Mesenchymal stem cell (in vitro differentiated cells and primary cell): Measurements from ENCODE around the gene GPC2.

ENCODE experiments used
- DNase-seq: peaks from one replicate; pipeline ENCODE4 v3.0.0-alpha.2; 2013
- H2AFZ ChIP-seq: one replicate; pipeline ENCODE4 v1.6.1; 2013; ENCODE audit warnings: low read depth, mild to moderate bottlenecking, control low read depth, inconsistent platforms, low read length, moderate library complexity
- H2AK5ac ChIP-seq: 2 replicates; pipeline ENCODE4 v1.6.1; 2013; ENCODE audit warnings: low read length, moderate library complexity, mild to moderate bottlenecking, inconsistent platforms; ENCODE audit not compliant: severe bottlenecking
- H2BK120ac ChIP-seq: one replicate; pipeline ENCODE4 v1.6.1; 2013; ENCODE audit warnings: low read depth, mild to moderate bottlenecking, inconsistent platforms, low read length, moderate library complexity
- H2BK12ac ChIP-seq, 2 experiments: one replicate each; pipeline ENCODE4 v1.6.1; 2013; ENCODE audit warnings: inconsistent platforms in 2 of 2, low read length in 2 of 2, mild to moderate bottlenecking in 2 of 2, moderate library complexity in 2 of 2, control low read depth in 1 of 2
- H2BK15ac ChIP-seq: one replicate; pipeline ENCODE4 v1.6.1; 2013; ENCODE audit warnings: mild to moderate bottlenecking, low read depth, inconsistent platforms; ENCODE audit not compliant: poor library complexity, severe bottlenecking
- H2BK5ac ChIP-seq: 2 replicates; pipeline ENCODE4 v1.6.1; 2013; ENCODE audit warnings: low read depth, mild to moderate bottlenecking, low read length, control low read depth, inconsistent platforms; ENCODE audit not compliant: poor library complexity, severe bottlenecking
- H3K14ac ChIP-seq, 2 experiments: one replicate each; pipeline ENCODE4 v1.6.1; 2013; ENCODE audit warnings: inconsistent platforms in 2 of 2, low read length in 2 of 2, control low read depth in 1 of 2, mild to moderate bottlenecking in 1 of 2, moderate library complexity in 1 of 2
- H3K18ac ChIP-seq, 2 experiments: one replicate each; pipeline ENCODE4 v1.6.1; 2013; ENCODE audit warnings: inconsistent platforms in 2 of 2, low read length in 2 of 2, control low read depth in 1 of 2, low read depth in 1 of 2, mild to moderate bottlenecking in 1 of 2
- H3K23ac ChIP-seq, 2 experiments: one replicate each; pipeline ENCODE4 v1.6.1; 2013; ENCODE audit warnings: inconsistent platforms in 2 of 2, low read length in 2 of 2, mild to moderate bottlenecking in 2 of 2, moderate library complexity in 2 of 2, control low read depth in 1 of 2
- H3K27ac ChIP-seq: 2 replicates; pipeline ENCODE4 v1.5.1; 2013; ENCODE audit warnings: mild to moderate bottlenecking, moderate library complexity, low read length, control low read depth, inconsistent platforms; ENCODE audit not compliant: poor library complexity, severe bottlenecking
- H3K27me3 ChIP-seq, 2 experiments: 2 replicates each; pipeline versions ENCODE4 v1.6.1 to v1.7.0; 2013; ENCODE audit warnings: low read length in 2 of 2, mild to moderate bottlenecking in 2 of 2, moderate library complexity in 2 of 2, control low read depth in 1 of 2, inconsistent platforms in 1 of 2; ENCODE audit not compliant: control insufficient read depth in 1 of 2, insufficient read depth in 1 of 2
- H3K36me3 ChIP-seq, 2 experiments: 2 replicates each; pipeline versions ENCODE4 v1.6.1 to v1.7.0; 2013; ENCODE audit warnings: low read length in 2 of 2, control low read depth in 1 of 2, inconsistent platforms in 1 of 2, low read depth in 1 of 2, mild to moderate bottlenecking in 1 of 2; ENCODE audit not compliant: insufficient read depth in 2 of 2, control insufficient read depth in 1 of 2
- H3K4ac ChIP-seq, 2 experiments: one replicate each; pipeline ENCODE4 v1.6.1; 2013; ENCODE audit warnings: inconsistent platforms in 2 of 2, low read length in 2 of 2, mild to moderate bottlenecking in 2 of 2, moderate library complexity in 2 of 2, control low read depth in 1 of 2, low read depth in 1 of 2
- H3K4me1 ChIP-seq: 2 replicates; pipeline ENCODE4 v1.6.1; 2013; ENCODE audit warnings: low read depth, low read length, control low read depth; ENCODE audit not compliant: control insufficient read depth, insufficient read depth
- H3K4me2 ChIP-seq: 2 replicates; pipeline ENCODE4 v1.6.1; 2013; ENCODE audit warnings: low read length, mild to moderate bottlenecking, inconsistent platforms; ENCODE audit not compliant: poor library complexity, severe bottlenecking
- H3K4me3 ChIP-seq, 2 experiments: 2 replicates each; pipeline versions ENCODE4 v1.5.1 to v1.7.0; 2013; ENCODE audit warnings: low read length in 2 of 2, mild to moderate bottlenecking in 2 of 2, control low read depth in 1 of 2, low read depth in 1 of 2; ENCODE audit not compliant: insufficient read depth in 1 of 2
- H3K79me1 ChIP-seq: replicated peaks from 2 replicates; pipeline ENCODE4 v1.6.1; 2013; ENCODE audit warnings: mild to moderate bottlenecking, control low read depth, low read length, inconsistent platforms; ENCODE audit not compliant: poor library complexity, severe bottlenecking
- H3K9ac ChIP-seq: 2 replicates; pipeline ENCODE4 v1.7.0; 2013; ENCODE audit warnings: mild to moderate bottlenecking, low read length, moderate library complexity
- H3K9me3 ChIP-seq: 2 replicates; pipeline ENCODE4 v1.7.0; 2013; ENCODE audit warnings: mild to moderate bottlenecking, low read length; ENCODE audit not compliant: control insufficient read depth
- H4K8ac ChIP-seq: one replicate; pipeline ENCODE4 v1.6.1; 2013; ENCODE audit warnings: inconsistent platforms, mild to moderate bottlenecking, low read length, moderate library complexity
- H4K91ac ChIP-seq: one replicate; pipeline ENCODE4 v1.6.1; 2013; ENCODE audit warnings: mild to moderate bottlenecking, low read length, inconsistent platforms
- WGBS: methylation state at CpG from one replicate; pipeline ENCODE4 v1.1.7; 2013; ENCODE audit warnings: mixed read lengths; 5-methylcytosine and 5-hydroxymethylcytosine counted together

GPC2 gene

DNA sequence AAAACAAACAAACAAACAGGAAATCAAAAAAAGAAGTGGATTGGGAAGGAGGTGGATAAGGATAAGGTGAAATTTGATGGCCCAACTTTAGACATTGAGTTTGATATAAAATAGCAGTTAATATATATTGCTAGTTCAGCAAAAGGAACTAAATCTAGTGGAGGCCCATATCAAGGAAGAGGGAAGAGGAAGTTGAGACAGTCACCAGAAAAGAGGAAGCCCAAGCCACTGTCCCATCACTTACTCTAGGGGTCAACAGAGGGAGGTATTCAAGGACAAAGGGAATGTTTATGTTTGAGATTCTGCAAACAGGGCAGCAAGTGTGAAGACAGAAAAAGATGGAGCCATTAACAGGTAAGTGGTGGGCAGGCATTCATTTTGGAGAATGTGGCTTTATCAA is 24.8 kb downstream of the GPC2 start:
- no peak overlapping the region for H4K91ac ChIP-seq
- H2AK5ac ChIP-seq: no peak overlapping the region
- no peak overlapping the region for H2BK12ac ChIP-seq
- no peak overlapping the region for H3K18ac ChIP-seq
- no peak for DNase-seq
- H4K8ac ChIP-seq: no peak overlapping the region
- no peak overlapping the region for H2BK15ac ChIP-seq
- H3K4me2 ChIP-seq: no peak overlapping the region
- H3K36me3 ChIP-seq: peaks cover 43 to 51% of the 10 kb centered on the region in 2 experiments
- H3K4me3 ChIP-seq: no peak overlapping the region
- H3K27ac ChIP-seq: no peak overlapping the region
- H2BK5ac ChIP-seq: no peak overlapping the region
- H3K9ac ChIP-seq: no peak overlapping the region
- no peak overlapping the region for H2BK120ac ChIP-seq
- H2AFZ ChIP-seq: no peak overlapping the region
- peaks cover 28% of the 10 kb centered on the region for H3K4me1 ChIP-seq
- H3K14ac ChIP-seq: no peak overlapping the region
- H3K9me3 ChIP-seq: no peaks in the 10 kb centered on the region
- H3K4ac ChIP-seq: no peak overlapping the region
- peaks cover 29% of the 10 kb centered on the region for H3K79me1 ChIP-seq
- no peak overlapping the region for H3K23ac ChIP-seq
- no peaks in the 10 kb centered on the region for H3K27me3 ChIP-seq

DNA sequence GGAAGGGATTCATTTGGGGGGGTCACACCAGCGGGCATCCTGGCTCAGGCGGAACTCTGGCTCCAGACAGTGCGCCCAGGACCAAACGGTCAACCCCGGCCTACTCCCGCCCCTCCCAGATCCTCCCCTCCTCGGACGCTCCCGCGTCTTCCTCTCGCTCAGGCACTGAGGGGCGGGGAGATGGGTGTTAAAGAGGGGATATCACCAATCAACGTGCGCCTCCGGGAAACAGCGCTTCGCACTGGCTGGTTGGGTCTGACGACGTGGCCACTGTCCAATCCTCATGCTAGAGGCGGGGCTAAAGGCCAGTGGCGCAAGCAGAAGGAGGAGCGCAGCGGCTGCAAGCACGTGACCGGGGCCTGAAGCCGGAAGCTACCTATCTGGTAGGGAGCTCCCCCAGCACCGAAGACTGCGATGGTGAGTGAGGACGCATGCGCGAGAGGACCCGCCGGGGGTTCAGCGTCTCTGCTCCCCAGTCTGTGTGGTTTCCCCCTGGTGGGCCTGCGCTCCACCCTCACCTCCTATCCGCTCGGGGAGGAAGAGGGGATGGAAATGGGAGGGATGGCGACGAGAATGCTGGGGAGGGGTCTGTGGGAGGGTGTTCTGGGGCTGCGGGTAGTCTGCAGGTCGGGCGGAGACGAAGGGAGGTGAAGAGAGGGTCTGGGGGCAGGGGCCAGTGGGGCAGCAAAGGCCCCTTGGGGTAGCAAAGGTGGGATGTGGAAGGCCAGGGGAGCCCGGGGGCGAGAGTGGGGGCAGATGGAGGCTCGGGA is 28.4 kb downstream of the GPC2 start, which contains the start of gene LAMTOR4:
LAMTOR4 (plus strand) TSS at position 360 of the 770 bp plus-strand sequence; CDS start at position 415, 55 bp downstream.
- H2BK15ac ChIP-seq: peak within 1 kb of the TSS; percentile 8
- peak within 1 kb of the TSS in 1 of 2 experiments; percentile 98 for H3K14ac ChIP-seq
- peak within 1 kb of the TSS; percentile 53 for H2AK5ac ChIP-seq
- peak within 1 kb of the TSS; percentile 61 to 90 for H3K4ac ChIP-seq
- peak within 1 kb of the TSS in 1 of 2 experiments; percentile 42 for H2BK12ac ChIP-seq
- peak within 1 kb of the TSS; percentile 82 to 93 for H3K4me3 ChIP-seq
- H3K9ac ChIP-seq: peak within 1 kb of the TSS; percentile 93
- H2AFZ ChIP-seq: peak within 1 kb of the TSS; percentile 94
- no peak within 1 kb of the TSS for H2BK5ac ChIP-seq
- DNase-seq: peak; percentile 99
- H3K36me3 ChIP-seq: peaks cover 12 to 21% of the 10 kb centered on the region in 2 experiments
- no peaks in the 10 kb centered on the region for H3K9me3 ChIP-seq
- peak within 1 kb of the TSS; percentile 82 for H3K4me2 ChIP-seq
- H3K23ac ChIP-seq: peak within 1 kb of the TSS in 1 of 2 experiments; percentile 84
- peak within 1 kb of the TSS; percentile 41 to 96 for H3K18ac ChIP-seq
- no peaks in the 10 kb centered on the region for H3K27me3 ChIP-seq
- H4K8ac ChIP-seq: peak within 1 kb of the TSS; percentile 96
- H3K4me1 ChIP-seq: peaks cover 9% of the 10 kb centered on the region
- H3K27ac ChIP-seq: peak within 1 kb of the TSS; percentile 45
- under 1% methylated on average over 43 of the region's 46 CpGs for WGBS
- peak within 1 kb of the TSS; percentile 90 for H4K91ac ChIP-seq
- H3K79me1 ChIP-seq: peaks cover 12% of the 10 kb centered on the region
- H2BK120ac ChIP-seq: peak within 1 kb of the TSS; percentile 23

DNA sequence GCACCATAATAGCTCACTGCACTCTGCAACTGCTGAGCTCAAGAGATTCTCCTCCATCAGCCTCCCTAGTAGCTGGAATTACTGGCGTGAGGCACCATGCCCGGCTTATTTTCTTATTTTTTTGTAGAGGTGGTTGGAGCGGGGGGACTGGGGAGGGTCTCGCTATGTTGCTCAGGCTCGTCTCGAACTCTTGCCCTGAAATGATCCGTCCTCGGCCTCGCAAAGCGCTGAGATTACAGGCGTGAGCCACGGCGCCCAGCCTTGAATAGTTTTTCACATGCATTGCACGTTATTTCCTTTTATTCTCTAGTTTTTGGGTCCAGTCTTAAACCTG is 29.0 kb downstream of the GPC2 start:
- Histone ChIP-seq H3K36me3 (peaks cover 6 to 15% of the 10 kb centered on the region in 2 experiments), H3K9ac (peak overlapping the region; percentile 93), H3K27ac (peak overlapping the region; percentile 45), H3K4me1 (peaks cover 9% of the 10 kb centered on the region), H3K23ac (no peak overlapping the region), H3K14ac (no peak overlapping the region), H3K4me3 (peak overlapping the region in 1 of 2 experiments; percentile 93), H4K8ac (peak overlapping the region; percentile 96), H2BK5ac (no peak overlapping the region), H3K27me3 (no peaks in the 10 kb centered on the region), H3K4ac (peak overlapping the region in 1 of 2 experiments; percentile 90), H2AFZ (peak overlapping the region; percentile 94), H2BK12ac (peak overlapping the region in 1 of 2 experiments; percentile 42), H3K9me3 (no peaks in the 10 kb centered on the region), H2AK5ac (peak overlapping the region; percentile 53), H2BK120ac (no peak overlapping the region), H3K4me2 (peak overlapping the region; percentile 81), H3K79me1 (peaks cover 12% of the 10 kb centered on the region), H4K91ac (peak overlapping the region; percentile 90), H2BK15ac (no peak overlapping the region), H3K18ac (peak overlapping the region; percentile 41 to 73)
- 59% methylated on average over 7 of the region's 14 CpGs for WGBS
- no peak for DNase-seq

DNA sequence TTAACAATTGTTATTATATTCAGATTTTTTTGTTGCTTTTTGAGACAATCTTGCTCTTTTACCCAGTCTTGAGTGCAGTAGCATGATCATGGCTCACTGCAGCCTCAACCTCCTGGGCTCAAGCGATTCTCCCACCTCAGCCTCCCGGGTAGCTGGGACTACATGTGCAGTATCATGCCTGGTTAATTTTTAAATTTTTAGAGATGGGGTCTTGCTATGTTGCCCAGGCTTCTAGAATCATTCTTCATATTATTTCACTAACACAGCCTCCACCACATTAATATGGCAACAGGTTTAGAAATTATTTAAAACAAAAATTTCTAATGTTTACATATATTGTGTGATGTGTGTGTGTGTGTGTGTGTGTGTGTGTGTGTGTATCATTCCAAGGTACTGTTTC is 29.9 kb downstream of the GPC2 start:
- H2BK120ac ChIP-seq: no peak overlapping the region
- H3K4ac ChIP-seq: no peak overlapping the region
- peaks cover 9% of the 10 kb centered on the region for H3K4me1 ChIP-seq
- H2BK12ac ChIP-seq: no peak overlapping the region
- no peak overlapping the region for H3K4me2 ChIP-seq
- H3K14ac ChIP-seq: no peak overlapping the region
- H3K4me3 ChIP-seq: no peak overlapping the region
- H4K91ac ChIP-seq: no peak overlapping the region
- H3K18ac ChIP-seq: no peak overlapping the region
- H3K23ac ChIP-seq: no peak overlapping the region
- no peak overlapping the region for H3K9ac ChIP-seq
- H3K27ac ChIP-seq: no peak overlapping the region
- no peak overlapping the region for H2AFZ ChIP-seq
- H2BK5ac ChIP-seq: no peak overlapping the region
- WGBS: 100% methylated on average over 1 of the region's 2 CpGs
- peaks cover 10% of the 10 kb centered on the region for H3K79me1 ChIP-seq
- H4K8ac ChIP-seq: no peak overlapping the region
- no peaks in the 10 kb centered on the region for H3K27me3 ChIP-seq
- H3K36me3 ChIP-seq: peaks cover 5 to 9% of the 10 kb centered on the region in 2 experiments
- H2AK5ac ChIP-seq: no peak overlapping the region
- no peak overlapping the region for H2BK15ac ChIP-seq
- no peak for DNase-seq
- H3K9me3 ChIP-seq: no peaks in the 10 kb centered on the region
